ENCODE data around the gene MBLAC1.
"Not testable (repeated sequence)": the region's sequence is repeated elsewhere in the genome, so short reads cannot be mapped to it uniquely, and the experiment has no call there.

The MBLAC1 gene

GRCh38 chr7:100124301-100125230 lies 2.2 kb upstream of the MBLAC1 start:
- DNase-seq, result no peak

GRCh38 chr7:100126239-100126930 lies 382 bp upstream of the MBLAC1 start:
- peak; percentile 65 for DNase-seq

GRCh38 chr7:100127866-100128636 lies 1.3 kb downstream of the MBLAC1 start:
- peak; percentile 52 for DNase-seq

GRCh38 chr7:100128637-100128963 lies 1.8 kb downstream of the MBLAC1 start:
- no peak for DNase-seq

- DNase-seq, result peak; percentile 93
These were observed 3.4 kb downstream of the MBLAC1 start for GRCh38 chr7:100130220-100130607.

GRCh38 chr7:100130608-100131453 lies 4.1 kb downstream of the MBLAC1 start:
- DNase-seq, result peak; percentile 92

- DNase-seq, result no peak
These were observed 5.4 kb downstream of the MBLAC1 start for GRCh38 chr7:100132126-100132525.

GRCh38 chr7:100132697-100133151 lies 6.0 kb downstream of the MBLAC1 start:
- DNase-seq, result peak; percentile 76

GRCh38 chr7:100137851-100138760 lies 11.3 kb downstream of the MBLAC1 start:
- DNase-seq, result peak; percentile 53

GRCh38 chr7:100141555-100141949 lies 14.8 kb downstream of the MBLAC1 start:
- no peak for DNase-seq

- DNase-seq, result no peak
These were observed 15.7 kb downstream of the MBLAC1 start for GRCh38 chr7:100142461-100142860.

- not testable (repeated sequence) for DNase-seq
These were observed 19.6 kb downstream of the MBLAC1 start for GRCh38 chr7:100146350-100146749.

GRCh38 chr7:100147278-100147677 lies 20.5 kb downstream of the MBLAC1 start:
- DNase-seq, result no peak

GRCh38 chr7:100148225-100148558 lies 21.4 kb downstream of the MBLAC1 start:
- no peak for DNase-seq

GRCh38 chr7:100148559-100149328 lies 22.0 kb downstream of the MBLAC1 start, which contains the start of gene LAMTOR4:
Gene LAMTOR4 (plus strand): TSS chr7:100148918. CDS start chr7:100148973, 55 bp downstream.
- DNase-seq, result peak; percentile 100

GRCh38 chr7:100152404-100152803 lies 25.6 kb downstream of the MBLAC1 start:
- no peak for DNase-seq

GRCh38 chr7:100152937-100153666 lies 26.3 kb downstream of the MBLAC1 start:
- no peak for DNase-seq

GRCh38 chr7:100153708-100154535 lies 27.2 kb downstream of the MBLAC1 start:
- DNase-seq, result no peak
